Neural progenitor cell (in vitro differentiated cells): Measurements from ENCODE around the gene LEMD2. TPM values are rescaled to one million over a fixed set of nuclear protein-coding genes. Genes with fewer than 3 reads are reported as not detected.

Experiments
- DNase-seq: peaks from one replicate; pipeline ENCODE4 v3.0.0-alpha.2; 2016; ENCODE audit warnings: low spot score
- H2AFZ ChIP-seq: fragments of 200-600 bp; sonication (generic); replicated peaks from 2 replicates; pipeline ENCODE4 v1.6.1; 2016; ENCODE audit warnings: antibody characterized with exemption
- H3F3A ChIP-seq: fragments of 200-600 bp; sonication (generic); 2 replicates; pipeline ENCODE4 v1.6.1; 2016; ENCODE audit warnings: antibody characterized with exemption, low read depth
- H3K27ac ChIP-seq: fragments of 200-600 bp; sonication (generic); 2 replicates; pipeline ENCODE4 v1.5.1; 2016; ENCODE audit warnings: mild to moderate bottlenecking
- H3K27me3 ChIP-seq: fragments of 200-600 bp; sonication (generic); 2 replicates; pipeline ENCODE4 v1.6.1; 2016; ENCODE audit warnings: mild to moderate bottlenecking, moderate library complexity
- H3K36me3 ChIP-seq: fragments of 200-600 bp; sonication (generic); 2 replicates; pipeline ENCODE4 v1.5.1; 2016
- H3K4me1 ChIP-seq: fragments of 200-600 bp; sonication (generic); 2 replicates; pipeline ENCODE4 v1.6.1; 2016; ENCODE audit warnings: mixed run types
- H3K4me2 ChIP-seq: fragments of 200-600 bp; sonication (generic); 2 replicates; pipeline ENCODE4 v1.6.1; 2016
- H3K4me3 ChIP-seq: fragments of 200-600 bp; sonication (generic); 2 replicates; pipeline ENCODE4 v1.5.1; 2016
- H3K79me2 ChIP-seq: fragments of 200-600 bp; sonication (generic); 2 replicates; pipeline ENCODE4 v1.6.1; 2016; ENCODE audit warnings: low read depth
- H3K9ac ChIP-seq: fragments of 200-600 bp; sonication (generic); 2 replicates; pipeline ENCODE4 v1.6.1; 2016
- H3K9me3 ChIP-seq: fragments of 200-600 bp; sonication (generic); 2 replicates; pipeline ENCODE4 v1.5.1; 2016; ENCODE audit warnings: low read depth
- H4K20me1 ChIP-seq: fragments of 200-600 bp; sonication (generic); 2 replicates; pipeline ENCODE4 v1.6.1; 2016; ENCODE audit warnings: low read depth
- H3K27ac Mint-ChIP-seq: 3 replicates; pipeline ENCODE4 v1.8.0; 2021; ENCODE audit warnings: mixed read lengths
- H3K27me3 Mint-ChIP-seq: 2 replicates; pipeline ENCODE4 v1.8.0; 2022; ENCODE audit warnings: low read depth, mild to moderate bottlenecking, inconsistent platforms, moderate library complexity, mixed read lengths; ENCODE audit not compliant: insufficient read depth
- H3K36me3 Mint-ChIP-seq: 3 replicates; pipeline ENCODE4 v1.8.0; 2021; ENCODE audit warnings: mixed read lengths
- H3K4me1 Mint-ChIP-seq: 3 replicates; pipeline ENCODE4 v1.8.0; 2021; ENCODE audit warnings: mixed read lengths
- H3K4me3 Mint-ChIP-seq: 3 replicates; pipeline ENCODE4 v1.8.0; 2021; ENCODE audit warnings: mild to moderate bottlenecking, moderate library complexity, mixed read lengths
- H3K9me3 Mint-ChIP-seq: 3 replicates; pipeline ENCODE4 v1.8.0; 2020; ENCODE audit warnings: mixed read lengths
- EZH2 ChIP-seq: fragments of 200-600 bp; sonication (generic); IDR thresholded peaks from 2 replicates; pipeline ENCODE4 v1.6.1; 2017; ENCODE audit warnings: antibody characterized with exemption, mild to moderate bottlenecking, moderate library complexity
- EZH2phosphoT487 ChIP-seq: fragments of 200-600 bp; sonication (generic); IDR thresholded peaks from 2 replicates; pipeline ENCODE4 v1.6.1; 2017; ENCODE audit warnings: antibody characterized with exemption
- total RNA-seq: library from RNA; depleted of rRNA; stranded (reverse); fragments of >200 nt; gene quantifications from 2 replicates; pipeline ENCODE4 v1.2.3, GENCODE V29; 2015; ENCODE audit warnings: low replicate concordance
- TF ChIP-seq, protein P1 (sequence below): fragments of 200-600 bp; sonication (generic); IDR thresholded peaks from 2 replicates; pipeline ENCODE4 v1.5.1; 2017; ENCODE audit warnings: antibody characterized with exemption, mild to moderate bottlenecking

LEMD2 gene
- total RNA-seq, 1 donor from 2014 or later = 31.8 TPM

DNA sequence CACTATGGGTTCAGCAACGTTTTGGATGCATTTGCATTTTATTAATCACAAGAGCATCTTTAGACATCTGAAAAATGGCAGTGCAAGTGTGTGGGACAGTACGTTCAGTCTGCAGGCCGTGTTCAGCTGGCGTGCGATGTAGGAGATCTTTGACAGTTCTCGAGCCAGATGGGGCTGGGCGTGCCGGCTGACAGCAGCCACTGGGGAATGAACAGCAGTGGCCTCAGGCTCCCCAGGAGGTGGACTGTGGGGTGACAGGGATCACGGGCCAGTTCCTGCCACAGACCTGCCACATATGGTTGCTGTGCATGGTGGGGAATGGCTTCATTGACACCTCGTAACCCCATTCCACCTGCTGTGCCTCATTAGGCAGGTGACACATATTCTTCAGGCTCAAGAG lies 31.3 kb upstream of the LEMD2 start:
- TF ChIP-seq EZH2phosphoT487 (no peak), EZH2 (no peak)
- TF ChIP-seq, protein P1, sequence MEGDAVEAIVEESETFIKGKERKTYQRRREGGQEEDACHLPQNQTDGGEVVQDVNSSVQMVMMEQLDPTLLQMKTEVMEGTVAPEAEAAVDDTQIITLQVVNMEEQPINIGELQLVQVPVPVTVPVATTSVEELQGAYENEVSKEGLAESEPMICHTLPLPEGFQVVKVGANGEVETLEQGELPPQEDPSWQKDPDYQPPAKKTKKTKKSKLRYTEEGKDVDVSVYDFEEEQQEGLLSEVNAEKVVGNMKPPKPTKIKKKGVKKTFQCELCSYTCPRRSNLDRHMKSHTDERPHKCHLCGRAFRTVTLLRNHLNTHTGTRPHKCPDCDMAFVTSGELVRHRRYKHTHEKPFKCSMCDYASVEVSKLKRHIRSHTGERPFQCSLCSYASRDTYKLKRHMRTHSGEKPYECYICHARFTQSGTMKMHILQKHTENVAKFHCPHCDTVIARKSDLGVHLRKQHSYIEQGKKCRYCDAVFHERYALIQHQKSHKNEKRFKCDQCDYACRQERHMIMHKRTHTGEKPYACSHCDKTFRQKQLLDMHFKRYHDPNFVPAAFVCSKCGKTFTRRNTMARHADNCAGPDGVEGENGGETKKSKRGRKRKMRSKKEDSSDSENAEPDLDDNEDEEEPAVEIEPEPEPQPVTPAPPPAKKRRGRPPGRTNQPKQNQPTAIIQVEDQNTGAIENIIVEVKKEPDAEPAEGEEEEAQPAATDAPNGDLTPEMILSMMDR = no peak
- Histone ChIP-seq H4K20me1 (no peaks in the 10 kb centered on the region), H3K27me3 (no peaks in the 10 kb centered on the region), H3K36me3 (no peaks in the 10 kb centered on the region), H3K79me2 (no peaks in the 10 kb centered on the region), H3K4me3 (no peak overlapping the region), H3K9ac (no peak overlapping the region), H3K27ac (no peak overlapping the region), H3F3A (peaks cover 20% of the 10 kb centered on the region), H2AFZ (no peak overlapping the region), H3K9me3 (no peaks in the 10 kb centered on the region), H3K4me1 (peaks cover 30% of the 10 kb centered on the region), H3K4me2 (no peak overlapping the region)
- Mint-ChIP-seq H3K27me3 (peaks cover 5% of the 10 kb centered on the region), H3K4me3 (no peak overlapping the region), H3K9me3 (no peaks in the 10 kb centered on the region), H3K27ac (no peak overlapping the region), H3K4me1 (peaks cover 38% of the 10 kb centered on the region), H3K36me3 (no peaks in the 10 kb centered on the region)
- no peak for DNase-seq

DNA sequence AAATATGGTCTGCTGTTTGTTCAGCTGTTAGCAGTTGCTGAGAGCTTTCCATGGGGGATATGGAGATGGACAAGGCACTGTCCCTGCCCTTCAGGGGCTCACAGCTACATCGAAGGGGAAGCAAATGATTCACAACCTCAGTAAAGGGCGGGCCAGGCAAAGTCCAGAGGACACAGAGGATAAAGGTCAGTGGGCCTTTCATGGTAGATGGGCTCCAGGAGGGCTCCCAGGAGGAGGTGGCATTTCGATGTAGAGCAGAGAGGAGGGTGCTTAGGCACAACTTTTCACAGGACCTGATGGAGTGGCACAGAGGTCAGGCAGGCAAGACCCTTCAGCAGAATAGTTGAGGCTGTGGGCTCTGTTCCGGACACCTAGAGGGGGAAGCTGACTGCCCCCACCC lies 30.1 kb upstream of the LEMD2 start:
- no peak overlapping the region for H2AFZ ChIP-seq
- peaks cover 5% of the 10 kb centered on the region for H3K27me3 Mint-ChIP-seq
- no peaks in the 10 kb centered on the region for H3K36me3 Mint-ChIP-seq
- peaks cover 17% of the 10 kb centered on the region for H3F3A ChIP-seq
- H4K20me1 ChIP-seq = no peaks in the 10 kb centered on the region
- no peaks in the 10 kb centered on the region for H3K9me3 Mint-ChIP-seq
- H3K9me3 ChIP-seq = no peaks in the 10 kb centered on the region
- no peak overlapping the region for H3K4me2 ChIP-seq
- peaks cover 29% of the 10 kb centered on the region for H3K4me1 ChIP-seq
- H3K79me2 ChIP-seq = no peaks in the 10 kb centered on the region
- no peak overlapping the region for H3K4me3 ChIP-seq
- H3K4me3 Mint-ChIP-seq = no peak overlapping the region
- H3K27ac Mint-ChIP-seq = no peak overlapping the region
- H3K36me3 ChIP-seq = no peaks in the 10 kb centered on the region
- H3K4me1 Mint-ChIP-seq = peaks cover 32% of the 10 kb centered on the region
- TF ChIP-seq, protein P1 = no peak
- H3K27me3 ChIP-seq = no peaks in the 10 kb centered on the region
- DNase-seq = no peak
- no peak overlapping the region for H3K9ac ChIP-seq
- H3K27ac ChIP-seq = no peak overlapping the region

DNA sequence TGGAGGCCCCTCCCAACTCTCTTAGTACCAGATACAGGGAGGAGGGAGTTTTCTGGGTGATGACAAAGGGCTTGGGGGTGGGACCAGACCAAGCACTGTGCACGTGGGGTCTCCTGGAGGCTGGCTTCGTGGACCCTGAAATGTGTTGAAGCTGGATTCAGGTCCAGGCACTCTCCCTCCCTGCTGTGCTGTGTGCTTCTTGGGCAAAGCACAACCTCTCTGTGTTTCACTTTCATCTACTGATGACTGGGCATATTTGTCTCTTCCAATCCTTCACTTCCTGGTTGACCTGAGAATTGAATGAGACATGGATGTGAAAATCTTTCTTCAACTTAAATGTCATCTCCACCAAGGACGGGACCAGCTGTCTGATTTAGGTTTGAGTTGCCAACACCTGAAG lies 29.4 kb upstream of the LEMD2 start:
- no peak overlapping the region for H3K9ac ChIP-seq
- no peak overlapping the region for H3K27ac Mint-ChIP-seq

More for the DNA sequence above, 29.4 kb upstream of the LEMD2 start:
- Histone ChIP-seq H3K4me2 (no peak overlapping the region), H3K27ac (no peak overlapping the region), H3K9me3 (no peaks in the 10 kb centered on the region), H3K27me3 (no peaks in the 10 kb centered on the region), H3K4me3 (no peak overlapping the region), H3K36me3 (no peaks in the 10 kb centered on the region), H4K20me1 (peaks cover 2% of the 10 kb centered on the region), H3K79me2 (no peaks in the 10 kb centered on the region), H3F3A (peaks cover 13% of the 10 kb centered on the region), H2AFZ (no peak overlapping the region), H3K4me1 (peaks cover 30% of the 10 kb centered on the region)
- H3K4me1 Mint-ChIP-seq = peaks cover 31% of the 10 kb centered on the region
- TF ChIP-seq EZH2 = no peak
- TF ChIP-seq EZH2phosphoT487 = no peak
- TF ChIP-seq, protein P1 = no peak
- no peaks in the 10 kb centered on the region for H3K9me3 Mint-ChIP-seq
- no peaks in the 10 kb centered on the region for H3K36me3 Mint-ChIP-seq
- no peak for DNase-seq
- peaks cover 7% of the 10 kb centered on the region for H3K27me3 Mint-ChIP-seq
- H3K4me3 Mint-ChIP-seq = no peak overlapping the region
